GM12878 (cell line): Measurements from ENCODE around the gene JMJD6. TPM values are rescaled to one million over a fixed set of nuclear protein-coding genes. Genes with fewer than 3 reads are reported as not detected.
A peak's percentile ranks its signal among the peaks of the same experiment; 100 is the strongest.

ENCODE experiments used
- BACH1 ChIP-seq: fragments of 450-650 bp; IDR thresholded peaks from 2 replicates; pipeline ENCODE4 v1.6.1; 2017; ENCODE audit warnings: mild to moderate bottlenecking, borderline replicate concordance
- CHD1 ChIP-seq: IDR thresholded peaks from 2 replicates; pipeline ENCODE4 v1.6.1; 2012; ENCODE audit warnings: low read depth, low read length, improper control_type of control experiment
- E2F8 ChIP-seq: fragments of 450-650 bp; IDR thresholded peaks from 2 replicates; pipeline ENCODE4 v1.6.1; 2018; ENCODE audit warnings: mild to moderate bottlenecking, low read depth, moderate library complexity; ENCODE audit not compliant: partially characterized antibody
- EZH2 ChIP-seq: IDR thresholded peaks from 2 replicates; pipeline ENCODE4 v1.6.1; 2012; ENCODE audit warnings: low read depth, mild to moderate bottlenecking, control low read depth, inconsistent platforms, low read length, borderline replicate concordance; ENCODE audit not compliant: control insufficient read depth
- HDAC6 ChIP-seq: fragments of 200-600 bp; sonication (generic); IDR thresholded peaks from one replicate; pipeline ENCODE4 v1.8.0; 2017; ENCODE audit warnings: antibody characterized with exemption; ENCODE audit not compliant: unreplicated experiment
- IRF4 ChIP-seq: IDR thresholded peaks from 2 replicates; pipeline ENCODE4 v1.6.1; 2011; ENCODE audit warnings: low read depth, low read length
- MTA2 ChIP-seq: fragments of 450-650 bp; IDR thresholded peaks from 2 replicates; pipeline ENCODE4 v1.6.1; 2016; ENCODE audit warnings: low read depth, mild to moderate bottlenecking, moderate library complexity
- MXI1 ChIP-seq: fragments of 150-350 bp; IDR thresholded peaks from 2 replicates; pipeline ENCODE4 v1.6.1; 2011; ENCODE audit warnings: low read depth, mild to moderate bottlenecking, inconsistent platforms, low read length, improper control_type of control experiment
- NFYB ChIP-seq: IDR thresholded peaks from 2 replicates; pipeline ENCODE4 v1.6.1; 2011; ENCODE audit warnings: low read depth, mild to moderate bottlenecking, low read length, improper control_type of control experiment, moderate library complexity; ENCODE audit not compliant: insufficient read depth
- NKRF ChIP-seq: fragments of 450-650 bp; conservative IDR thresholded peaks from 2 replicates; pipeline ENCODE4 v1.6.1; 2017; ENCODE audit warnings: mild to moderate bottlenecking, moderate library complexity
- RAD21 ChIP-seq: IDR thresholded peaks from 2 replicates; pipeline ENCODE4 v1.6.1; 2011; ENCODE audit warnings: mild to moderate bottlenecking, low read depth, low read length, moderate library complexity; ENCODE audit not compliant: insufficient read depth
- RFX5 ChIP-seq: IDR thresholded peaks from 2 replicates; pipeline ENCODE4 v1.6.1; 2011; ENCODE audit warnings: low read depth, low read length, improper control_type of control experiment
- SMAD5 ChIP-seq: IDR thresholded peaks from 2 replicates; pipeline ENCODE4 v1.6.1; 2016; ENCODE audit warnings: antibody characterized with exemption, low read depth
- SREBF1 ChIP-seq: IDR thresholded peaks from 2 replicates; pipeline ENCODE4 v1.6.1; 2012; ENCODE audit warnings: mild to moderate bottlenecking, low read length
- TAF1 ChIP-seq: IDR thresholded peaks from 2 replicates; pipeline ENCODE4 v1.6.1; 2011; ENCODE audit warnings: mild to moderate bottlenecking, low read depth, low read length, borderline replicate concordance
- TCF3 ChIP-seq: IDR thresholded peaks from 2 replicates; pipeline ENCODE4 v1.6.1; 2012; ENCODE audit warnings: low read depth, mild to moderate bottlenecking, low read length, borderline replicate concordance; ENCODE audit not compliant: insufficient read depth
- polyA plus RNA-seq, 11 experiments: library from polyadenylated mRNA; depleted of rRNA in 4 of 11; unstranded in 6 of 11; stranded (reverse) in 5 of 11; fragments of >200 nt; fragmentation: Nextera tagmentation in 4 of 11; fragmentation: Illumina TruSeq in 1 of 11; extraction: Ambion mirVana in 4 of 11; extraction: Trizol in 1 of 11; gene quantifications; 1 replicate in 1 of 11; 2 replicates in 10 of 11; pipeline versions ENCODE4 v1.2.1 to v1.2.3, GENCODE V29; 2011 to 2016; ENCODE audit warnings: inconsistent platforms in 2 of 11, missing spikeins in 2 of 11, low read depth in 1 of 11
- total RNA-seq, 4 experiments: library from RNA; depleted of rRNA in 3 of 4; stranded (reverse); fragments of >200 nt in 3 of 4; fragmentation: Illumina TruSeq in 1 of 4; extraction: Trizol in 1 of 4; gene quantifications; 2 replicates each; pipeline versions ENCODE4 v1.2.1 to v1.2.3, GENCODE V29; 2013 to 2021
- TF ChIP-seq, protein P1 (sequence below): fragments of 450-650 bp; IDR thresholded peaks from 2 replicates; pipeline ENCODE4 v1.6.1; 2014; ENCODE audit warnings: mild to moderate bottlenecking
- TF ChIP-seq, protein P2 (sequence below): fragments of 150-350 bp; IDR thresholded peaks from 2 replicates; pipeline ENCODE4 v1.6.1; 2016; ENCODE audit warnings: low read depth, low read length

JMJD6 gene
- total and polyA plus RNA-seq, 10 of the 15 experiments (the other 5 are each of a cell fraction or from before 2014, with no cell fraction given) = 1.2 to 36.0 (median 22.2) TPM

- peak; percentile 74; the same call in 1 of the 2 replicates for TF ChIP-seq NKRF
- no peak for TF ChIP-seq MTA2
- TF ChIP-seq SMAD5 = no peak; the same call in 1 of the 2 replicates
- 0 out of 2 replicates have a peak, but pooled peaks have one; percentile 48 for TF ChIP-seq CHD1
- no peak for TF ChIP-seq RFX5
- no peak for TF ChIP-seq NFYB
- TF ChIP-seq, protein P1, sequence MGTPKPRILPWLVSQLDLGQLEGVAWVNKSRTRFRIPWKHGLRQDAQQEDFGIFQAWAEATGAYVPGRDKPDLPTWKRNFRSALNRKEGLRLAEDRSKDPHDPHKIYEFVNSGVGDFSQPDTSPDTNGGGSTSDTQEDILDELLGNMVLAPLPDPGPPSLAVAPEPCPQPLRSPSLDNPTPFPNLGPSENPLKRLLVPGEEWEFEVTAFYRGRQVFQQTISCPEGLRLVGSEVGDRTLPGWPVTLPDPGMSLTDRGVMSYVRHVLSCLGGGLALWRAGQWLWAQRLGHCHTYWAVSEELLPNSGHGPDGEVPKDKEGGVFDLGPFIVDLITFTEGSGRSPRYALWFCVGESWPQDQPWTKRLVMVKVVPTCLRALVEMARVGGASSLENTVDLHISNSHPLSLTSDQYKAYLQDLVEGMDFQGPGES = no peak
- TF ChIP-seq E2F8 = no peak
- TF ChIP-seq BACH1 = 0 out of 2 replicates have a peak, but pooled peaks have one; percentile 21
- TF ChIP-seq IRF4 = peak; percentile 41; the same call in 1 of the 2 replicates
- TF ChIP-seq, protein P2, sequence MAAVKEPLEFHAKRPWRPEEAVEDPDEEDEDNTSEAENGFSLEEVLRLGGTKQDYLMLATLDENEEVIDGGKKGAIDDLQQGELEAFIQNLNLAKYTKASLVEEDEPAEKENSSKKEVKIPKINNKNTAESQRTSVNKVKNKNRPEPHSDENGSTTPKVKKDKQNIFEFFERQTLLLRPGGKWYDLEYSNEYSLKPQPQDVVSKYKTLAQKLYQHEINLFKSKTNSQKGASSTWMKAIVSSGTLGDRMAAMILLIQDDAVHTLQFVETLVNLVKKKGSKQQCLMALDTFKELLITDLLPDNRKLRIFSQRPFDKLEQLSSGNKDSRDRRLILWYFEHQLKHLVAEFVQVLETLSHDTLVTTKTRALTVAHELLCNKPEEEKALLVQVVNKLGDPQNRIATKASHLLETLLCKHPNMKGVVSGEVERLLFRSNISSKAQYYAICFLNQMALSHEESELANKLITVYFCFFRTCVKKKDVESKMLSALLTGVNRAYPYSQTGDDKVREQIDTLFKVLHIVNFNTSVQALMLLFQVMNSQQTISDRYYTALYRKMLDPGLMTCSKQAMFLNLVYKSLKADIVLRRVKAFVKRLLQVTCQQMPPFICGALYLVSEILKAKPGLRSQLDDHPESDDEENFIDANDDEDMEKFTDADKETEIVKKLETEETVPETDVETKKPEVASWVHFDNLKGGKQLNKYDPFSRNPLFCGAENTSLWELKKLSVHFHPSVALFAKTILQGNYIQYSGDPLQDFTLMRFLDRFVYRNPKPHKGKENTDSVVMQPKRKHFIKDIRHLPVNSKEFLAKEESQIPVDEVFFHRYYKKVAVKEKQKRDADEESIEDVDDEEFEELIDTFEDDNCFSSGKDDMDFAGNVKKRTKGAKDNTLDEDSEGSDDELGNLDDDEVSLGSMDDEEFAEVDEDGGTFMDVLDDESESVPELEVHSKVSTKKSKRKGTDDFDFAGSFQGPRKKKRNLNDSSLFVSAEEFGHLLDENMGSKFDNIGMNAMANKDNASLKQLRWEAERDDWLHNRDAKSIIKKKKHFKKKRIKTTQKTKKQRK = no peak
- TF ChIP-seq MXI1 = peak; percentile 99
- no peak for TF ChIP-seq RAD21
- TF ChIP-seq SREBF1 = no peak
- no peak for TF ChIP-seq HDAC6
- no peak for TF ChIP-seq TCF3
- TF ChIP-seq EZH2 = no peak
- no peak for TF ChIP-seq TAF1
Measured at GRCh38 chr17:76735006-76735405, 8.6 kb upstream of the JMJD6 start (continued).
